K562 (cell line): Measurements from ENCODE around the gene SLC5A10. TPM values are rescaled to one million over a fixed set of nuclear protein-coding genes. Genes with fewer than 3 reads are reported as not detected.
A peak's percentile ranks its signal among the peaks of the same experiment; 100 is the strongest.

ENCODE experiments used
- BHLHE40 ChIP-seq: IDR thresholded peaks from 2 replicates; pipeline ENCODE4 v1.6.1; 2011; ENCODE audit warnings: low read length, improper control_type of control experiment
- CXXC5 ChIP-seq: fragments of 250-450 bp; sonication (Bioruptor Pico); IDR thresholded peaks from 2 replicates; pipeline ENCODE4 v1.8.0; 2022; ENCODE audit warnings: inconsistent platforms, mild to moderate bottlenecking, moderate library complexity
- ETV5 ChIP-seq: sonication (generic); formaldehyde crosslinking; IDR thresholded peaks from 2 replicates; pipeline ENCODE4 v1.4.0; 2020; ENCODE audit warnings: low read depth, mild to moderate bottlenecking, missing genetic modification reagents
- FOSL1 ChIP-seq: fragments of 200-800 bp; sonication (Bioruptor generic); conservative IDR thresholded peaks from 2 replicates; pipeline ENCODE4 v1.6.1; 2016; ENCODE audit warnings: missing genetic modification characterization, missing compliant biosample characterization
- GTF3C2 ChIP-seq: IDR thresholded peaks from 3 replicates; pipeline ENCODE4 v1.6.1; 2011; ENCODE audit warnings: borderline replicate concordance, mild to moderate bottlenecking, moderate library complexity; ENCODE audit not compliant: insufficient read length; ENCODE audit errors: extremely low read depth
- MAZ ChIP-seq, 2 experiments: fragments of 450-650 bp in 1 of 2; sonication (generic) in 1 of 2; formaldehyde crosslinking; IDR thresholded peaks in 1 of 2; conservative IDR thresholded peaks in 1 of 2; 2 replicates each; pipeline versions ENCODE4 v1.4.0 to v1.5.0; 2020; ENCODE audit warnings: mild to moderate bottlenecking in 1 of 2, missing genetic modification reagents in 1 of 2
- SMAD4 ChIP-seq: fragments of 250-450 bp; sonication (Bioruptor Pico); conservative IDR thresholded peaks from 2 replicates; pipeline ENCODE4 v1.8.0; 2021; ENCODE audit warnings: inconsistent platforms, mild to moderate bottlenecking, moderate library complexity
- TFE3 ChIP-seq: fragments of 450-650 bp; formaldehyde crosslinking; IDR thresholded peaks from 2 replicates; pipeline ENCODE4 v1.4.0; 2020; ENCODE audit warnings: mild to moderate bottlenecking, mixed read lengths
- USF1 ChIP-seq: sonication (generic); formaldehyde crosslinking; IDR thresholded peaks from 2 replicates; pipeline ENCODE4 v1.9.0; 2022; ENCODE audit warnings: mild to moderate bottlenecking, missing genetic modification reagents
- VEZF1 ChIP-seq: fragments of 200-800 bp; sonication (Bioruptor generic); IDR thresholded peaks from 2 replicates; pipeline ENCODE4 v1.6.1; 2017; ENCODE audit warnings: missing genetic modification characterization, missing compliant biosample characterization
- polyA plus RNA-seq, 8 experiments: library from polyadenylated mRNA; depleted of rRNA in 4 of 8; stranded (reverse) in 5 of 8; unstranded in 3 of 8; fragments of >200 nt; fragmentation: Nextera tagmentation in 2 of 8; fragmentation: Illumina TruSeq in 1 of 8; extraction: Ambion mirVana in 2 of 8; extraction: Trizol in 1 of 8; gene quantifications; 2 replicates each; pipeline versions ENCODE4 v1.2.1 to v1.2.3, GENCODE V29; 2011 to 2014; ENCODE audit warnings: inconsistent platforms in 1 of 8, missing spikeins in 1 of 8
- total RNA-seq, 7 experiments: library from RNA; depleted of rRNA in 6 of 7; stranded (reverse); fragments of >200 nt in 6 of 7; fragmentation: Illumina TruSeq in 2 of 7; extraction: Trizol in 2 of 7; gene quantifications; 2 replicates each; pipeline versions ENCODE4 v1.2.1 to v1.2.3, GENCODE V29; 2011 to 2021; ENCODE audit warnings: low replicate concordance in 1 of 7

The SLC5A10 gene
- total and polyA plus RNA-seq, 9 of the 15 experiments (the other 6 are each of a cell fraction or from before 2014, with no cell fraction given) = 0.03 to 0.09 (median 0.03) TPM; not detected in 5

GRCh38 chr17:19004421-19005136 is 52.6 kb downstream of the SLC5A10 start, which contains the start of gene FAM83G (continued):
- TF ChIP-seq TFE3 (CRISPR knock-in tag) (peak; percentile 70), BHLHE40 (peak; percentile 95), GTF3C2 (peak; percentile 33), ETV5 (peak; percentile 70), CXXC5 (CRISPR knock-in tag) (peak; percentile 91), FOSL1 (tag) (peak; percentile 96), VEZF1 (peak; percentile 79), MAZ (CRISPR knock-in tag; conservative IDR thresholded peaks at IDR 0.05 in 1 of 2, IDR thresholded peaks at IDR 0.05 in 1 of 2) (peak in 1 of 2 experiments; percentile 49; a peak in 1 of 4 replicates), SMAD4 (CRISPR knock-in tag) (peak; percentile 94), USF1 (peak; percentile 89)
